Stimulated activated CD4-positive, alpha-beta T cell treated with anti-CD3 and anti-CD28 coated beads, Interleukin-15, amount 100 ng/mL, for 24 hours (primary cell): ENCODE measurements around the gene NCAPH2.
"Not testable (repeated sequence)": the region's sequence is repeated elsewhere in the genome, so short reads cannot be mapped to it uniquely, and the experiment has no call there.

ENCODE experiments used
- DNase-seq: peaks from one replicate; pipeline ENCODE4 v3.0.0-alpha.2; 2020

Gene NCAPH2

DNA sequence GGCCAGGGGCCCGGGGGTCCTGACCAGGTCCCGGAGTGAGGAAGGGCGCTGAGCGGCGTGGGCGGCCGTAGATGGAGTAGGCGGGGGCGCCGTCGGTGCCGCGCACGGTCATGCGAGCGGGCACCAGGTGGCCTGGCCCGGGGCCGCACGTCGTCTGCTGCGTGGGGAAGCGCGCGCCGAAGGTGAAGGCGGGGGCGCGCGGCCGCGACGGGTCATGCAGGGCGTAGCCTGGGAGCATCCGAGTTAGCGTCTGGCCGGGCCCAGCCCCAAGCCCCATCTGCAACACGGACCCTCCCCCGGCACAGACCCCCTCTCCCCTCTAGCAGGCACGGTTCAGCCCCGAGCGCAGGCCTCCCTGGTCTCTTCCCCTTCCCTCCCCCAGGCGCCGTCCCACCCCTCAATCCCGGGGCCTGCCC, 23.5 kb downstream of the NCAPH2 start:
- peak; percentile 82 for DNase-seq

DNA sequence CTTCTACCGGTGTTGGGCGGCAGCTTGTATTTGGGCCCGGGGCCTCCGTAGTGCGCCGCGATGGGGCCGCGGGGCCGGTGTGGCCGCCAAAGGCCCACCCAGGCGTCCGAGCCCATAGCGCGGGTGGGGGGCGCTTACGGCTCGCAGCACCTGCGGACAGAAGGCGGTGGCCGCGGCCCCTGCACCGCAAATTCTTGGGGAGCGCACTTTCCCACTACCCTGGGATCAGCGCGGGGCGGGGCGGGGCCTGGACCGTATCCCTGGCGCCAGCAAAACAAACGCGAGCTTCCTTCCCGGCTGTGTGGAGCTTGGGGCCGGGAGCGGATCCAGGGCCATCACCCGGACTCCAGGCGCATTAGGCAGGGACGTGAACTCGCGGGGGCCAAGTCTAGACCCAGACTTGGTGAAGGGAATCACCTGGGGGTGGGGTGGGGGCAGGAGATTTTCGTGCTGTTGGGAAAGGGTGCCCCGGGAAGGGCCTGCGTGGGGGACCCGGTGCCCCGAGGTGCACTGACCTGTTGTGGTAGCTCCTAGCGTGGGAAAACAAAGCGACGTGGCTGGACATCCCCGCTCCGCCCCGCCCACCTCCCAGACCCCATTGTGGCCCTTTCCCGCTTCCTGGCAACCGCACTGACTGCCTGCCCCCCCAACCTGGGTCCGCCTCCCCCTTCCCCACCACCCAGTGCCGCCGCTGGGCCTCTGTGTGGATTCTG, 24.1 kb downstream of the NCAPH2 start:
- peak; percentile 51 for DNase-seq

DNA sequence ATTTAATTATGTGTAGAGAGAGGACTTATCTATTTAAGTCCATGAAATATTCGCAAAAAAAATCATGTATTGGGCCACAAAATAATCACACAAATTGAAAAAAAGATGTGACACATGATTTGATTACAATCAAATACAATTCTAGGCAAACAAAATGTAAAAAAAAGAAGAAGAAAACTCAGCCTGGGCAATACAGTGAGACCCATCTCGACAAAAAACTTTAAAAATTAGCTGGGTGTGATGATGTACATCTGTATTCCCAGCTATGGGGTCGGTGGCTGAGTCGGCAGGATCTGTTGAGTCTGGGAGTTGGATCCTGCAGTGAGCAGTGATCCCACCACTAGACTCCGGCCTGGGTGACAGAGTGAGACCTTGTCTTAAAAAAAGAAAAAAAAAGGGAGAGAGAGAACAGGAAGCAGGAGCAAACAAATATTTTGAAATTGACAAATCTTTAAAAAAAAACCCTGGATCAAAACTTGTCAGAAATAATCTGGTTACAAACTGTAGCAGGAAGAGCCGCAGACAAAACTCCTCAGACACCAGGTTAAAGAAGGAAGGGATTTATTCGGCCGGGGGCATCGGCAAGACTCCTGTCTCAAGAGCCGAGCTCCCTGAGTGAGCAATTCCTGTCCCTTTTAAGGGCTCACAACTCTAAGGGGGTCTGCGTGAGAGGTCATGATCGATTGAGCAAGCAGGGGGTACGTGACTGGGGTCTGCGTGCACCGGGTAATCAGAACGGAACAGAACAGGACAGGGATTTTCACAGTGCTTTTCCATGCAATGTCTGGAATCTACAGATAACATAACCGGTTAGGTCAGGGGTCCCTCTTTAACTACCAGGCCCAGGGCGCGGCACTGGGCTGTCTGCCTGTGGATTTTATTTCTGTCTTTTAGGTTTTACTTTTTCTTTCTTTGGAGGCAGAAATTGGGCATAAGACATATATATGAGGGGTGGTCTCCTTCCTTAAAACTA, 25.1 kb downstream of the NCAPH2 start:
- DNase-seq, result no peak

- DNase-seq, result not testable (repeated sequence)
These were observed 26.1 kb downstream of the NCAPH2 start for GRCh38 chr22:50533856-50534711.

GRCh38 chr22:50535113-50535512, 27.1 kb downstream of the NCAPH2 start:
- DNase-seq, result no peak

GRCh38 chr22:50536226-50536625, 28.2 kb downstream of the NCAPH2 start:
- no peak for DNase-seq

- DNase-seq, result no peak
These were observed 29.7 kb downstream of the NCAPH2 start for GRCh38 chr22:50537765-50538164.

DNA sequence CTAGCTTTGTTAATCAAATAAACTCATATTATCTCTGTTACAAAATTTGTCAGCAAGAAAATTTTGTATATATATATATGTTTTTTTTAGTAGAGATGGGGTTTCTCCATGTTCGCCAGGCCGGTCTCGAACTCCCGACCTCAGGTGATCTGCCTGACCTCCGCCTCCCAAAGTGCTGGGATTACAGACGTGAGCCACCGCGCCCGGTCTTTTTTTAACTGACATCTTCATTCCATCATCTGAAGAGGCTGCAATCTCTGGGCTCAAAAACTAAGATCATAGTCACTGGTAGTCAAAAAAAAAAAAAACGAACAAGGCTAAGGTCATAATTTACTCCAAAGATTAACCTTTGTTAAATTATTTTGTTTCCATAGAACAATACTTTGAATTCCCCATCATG, 32.4 kb downstream of the NCAPH2 start:
- DNase-seq, result no peak

DNA sequence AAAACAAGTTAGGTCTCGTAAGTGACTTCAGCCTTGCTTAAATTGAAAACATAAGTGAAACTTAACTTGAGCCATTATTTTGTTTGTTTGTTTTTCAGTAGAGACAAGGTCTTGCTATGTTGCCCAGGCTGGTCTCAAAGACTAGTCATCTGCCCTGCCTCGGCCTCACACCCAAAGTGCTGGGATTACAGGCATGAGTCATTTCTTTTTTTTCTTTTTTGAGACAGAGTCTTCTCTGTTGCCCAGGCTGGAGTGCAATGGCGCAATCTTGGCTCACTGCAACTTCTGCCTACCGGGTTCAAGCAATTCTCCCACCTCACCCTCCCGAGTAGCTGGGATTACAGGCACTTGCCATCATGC, 33.6 kb downstream of the NCAPH2 start:
- peak; percentile 50 for DNase-seq

DNA sequence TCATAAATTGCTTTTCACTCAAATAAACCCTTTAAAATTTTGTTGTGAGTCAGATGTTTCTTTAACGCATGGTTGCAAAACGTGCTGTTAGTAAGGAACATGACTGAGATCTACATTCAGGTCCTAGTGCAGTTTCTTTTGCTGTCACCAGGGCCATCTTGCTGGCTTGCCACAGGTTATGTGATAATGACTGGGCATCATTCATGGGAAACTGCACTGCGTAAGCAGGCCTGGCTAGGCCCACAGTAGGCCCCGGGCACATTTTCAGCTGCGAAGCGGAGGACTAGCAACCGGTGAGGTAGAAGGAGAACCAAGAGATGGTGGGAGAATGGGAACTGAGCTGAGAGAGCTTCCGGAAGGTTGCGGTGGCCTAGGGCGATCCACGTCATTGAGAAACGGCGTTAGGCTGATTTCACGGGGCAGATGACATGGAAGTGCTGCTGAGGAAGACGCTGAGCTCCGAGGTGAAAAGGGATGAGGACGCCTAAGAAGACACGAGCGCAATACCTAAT, 34.4 kb downstream of the NCAPH2 start:
- DNase-seq, result peak; percentile 64

DNA sequence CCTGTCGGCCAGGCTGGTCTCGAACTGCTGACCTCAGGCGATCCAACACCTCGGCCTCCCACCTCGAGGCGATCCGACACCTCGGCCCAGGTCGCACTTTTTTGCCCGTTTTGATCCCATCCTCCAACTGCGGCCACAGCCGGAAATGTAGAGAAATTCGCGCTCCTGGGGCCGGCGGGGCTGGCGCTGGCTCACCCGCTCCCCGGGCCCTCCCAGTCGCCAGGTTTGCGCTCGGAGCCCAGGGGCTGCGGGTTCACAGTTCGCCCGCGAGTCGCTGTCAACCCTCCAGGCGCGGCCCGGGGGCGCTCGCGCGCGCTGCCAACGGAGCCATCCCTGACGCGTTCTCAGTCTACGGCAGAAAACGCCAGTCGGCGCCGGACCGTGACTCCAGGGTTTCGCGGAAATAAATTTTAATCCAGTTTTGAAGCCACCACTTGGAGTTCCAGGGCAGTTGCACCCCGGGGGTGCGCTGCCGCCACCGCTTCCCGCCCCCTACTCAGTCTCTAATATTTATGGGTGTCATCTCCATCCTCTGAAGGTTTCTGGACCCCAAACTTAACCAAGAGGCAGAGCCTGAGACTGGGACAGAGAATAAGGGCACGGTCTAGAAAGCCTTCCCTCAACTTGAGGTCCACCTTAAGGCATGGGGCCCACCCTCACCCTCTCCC, 36.2 kb downstream of the NCAPH2 start:
- DNase-seq, result peak; percentile 90

GRCh38 chr22:50544746-50545253, 36.8 kb downstream of the NCAPH2 start:
- peak; percentile 42 for DNase-seq

GRCh38 chr22:50545522-50546325, 37.7 kb downstream of the NCAPH2 start, which contains the start of gene KLHDC7B:
TSS of gene KLHDC7B (plus strand) at chr22:50545899. CDS start at chr22:50546244, 345 bp downstream.
- DNase-seq, result peak; percentile 41

- no peak for DNase-seq
These were observed 38.6 kb downstream of the NCAPH2 start for GRCh38 chr22:50546326-50547262.

DNA sequence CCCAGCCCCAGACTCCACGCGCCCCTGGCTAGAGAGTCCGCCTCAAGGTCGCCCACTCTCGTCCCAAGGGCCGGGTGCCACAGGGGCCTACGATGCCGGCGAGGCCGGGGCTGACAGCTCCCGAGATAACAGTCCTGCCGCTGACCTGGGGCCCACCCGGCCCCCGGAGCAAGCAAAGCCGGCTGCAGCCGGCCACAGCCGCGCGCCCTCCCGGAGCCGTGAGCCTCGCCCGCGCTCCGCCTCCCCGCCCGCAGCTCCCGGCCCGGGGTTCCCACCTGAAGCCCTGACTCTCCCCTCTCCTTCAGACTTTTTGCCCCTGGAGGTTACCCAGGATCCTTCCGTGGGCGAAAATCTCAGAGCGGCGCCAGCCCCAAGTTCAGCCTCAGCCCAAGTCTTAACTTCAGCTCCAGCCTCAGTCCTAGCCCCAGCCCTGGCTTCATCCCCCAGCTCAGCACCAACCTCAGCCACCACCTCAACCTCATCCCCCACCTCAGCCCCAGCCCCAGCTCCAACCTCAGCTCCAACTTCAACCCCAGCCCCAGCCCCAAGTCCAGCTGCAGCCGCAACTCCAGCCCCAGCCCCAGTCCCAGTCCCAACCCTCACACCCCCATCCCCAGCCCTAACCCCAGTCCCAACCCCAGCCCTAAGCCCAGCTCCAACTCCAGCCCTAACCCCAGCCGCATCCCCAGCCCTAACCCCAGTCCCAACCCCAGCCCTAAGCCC, 39.4 kb downstream of the NCAPH2 start:
- no peak for DNase-seq

- peak; percentile 71 for DNase-seq
These were observed 40.3 kb downstream of the NCAPH2 start for GRCh38 chr22:50548040-50548920.

DNA sequence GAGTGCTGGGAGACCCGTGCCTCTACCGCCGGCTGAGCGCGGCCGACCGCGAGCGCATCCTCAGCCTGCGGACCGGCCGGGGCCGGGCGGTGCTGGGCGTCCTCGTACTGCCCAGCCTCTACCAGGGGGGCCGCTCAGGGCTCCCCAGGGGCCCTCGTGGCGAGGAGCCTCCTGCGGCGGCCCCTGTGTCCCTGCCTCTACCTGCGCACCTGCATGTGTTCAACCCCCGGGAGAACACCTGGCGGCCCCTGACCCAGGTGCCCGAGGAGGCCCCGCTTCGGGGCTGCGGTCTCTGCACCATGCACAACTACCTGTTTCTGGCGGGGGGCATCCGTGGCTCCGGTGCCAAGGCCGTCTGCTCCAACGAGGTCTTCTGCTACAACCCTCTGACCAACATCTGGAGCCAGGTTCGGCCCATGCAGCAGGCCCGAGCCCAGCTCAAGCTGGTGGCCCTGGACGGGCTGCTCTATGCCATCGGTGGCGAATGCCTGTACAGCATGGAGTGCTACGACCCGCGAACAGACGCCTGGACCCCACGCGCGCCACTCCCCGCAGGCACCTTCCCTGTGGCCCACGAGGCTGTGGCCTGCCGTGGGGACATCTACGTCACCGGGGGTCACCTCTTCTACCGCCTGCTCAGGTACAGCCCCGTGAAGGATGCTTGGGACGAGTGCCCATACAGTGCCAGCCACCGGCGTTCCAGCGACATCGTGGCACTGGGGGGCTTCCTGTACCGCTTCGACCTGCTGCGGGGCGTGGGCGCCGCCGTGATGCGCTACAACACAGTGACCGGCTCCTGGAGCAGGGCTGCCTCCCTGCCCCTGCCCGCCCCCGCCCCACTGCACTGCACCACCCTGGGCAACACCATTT, 41.1 kb downstream of the NCAPH2 start:
- no peak for DNase-seq
